GM23338 (cell line): ENCODE data around the gene KLF9. TPM values are rescaled to one million over a fixed set of nuclear protein-coding genes. Genes with fewer than 3 reads are reported as not detected.

Experiments
- ATAC-seq: fragments of 200-7000 bp; cut with Tn5 transposase; 3 replicates; pipeline ENCODE4 v1.9.1; 2020
- DNase-seq: peaks from one replicate; pipeline ENCODE4 v3.0.0-alpha.2; 2015; ENCODE audit warnings: low spot score
- H2AFZ ChIP-seq: fragments of 200-600 bp; sonication (generic); 2 replicates; pipeline ENCODE4 v1.8.0; 2016; ENCODE audit warnings: antibody characterized with exemption, mild to moderate bottlenecking, moderate library complexity
- H3F3A ChIP-seq: fragments of 200-600 bp; sonication (generic); replicated peaks from 2 replicates; pipeline ENCODE4 v1.8.0; 2017; ENCODE audit warnings: antibody characterized with exemption, mixed run types, low read depth
- H3K27ac ChIP-seq: fragments of 200-600 bp; sonication (generic); 2 replicates; pipeline ENCODE4 v1.6.1; 2016; ENCODE audit warnings: low read depth
- H3K27me3 ChIP-seq: fragments of 200-600 bp; sonication (generic); 2 replicates; pipeline ENCODE4 v1.8.0; 2016; ENCODE audit warnings: mild to moderate bottlenecking, mixed run types, moderate library complexity; ENCODE audit not compliant: insufficient read depth
- H3K36me3 ChIP-seq: fragments of 200-600 bp; sonication (generic); 2 replicates; pipeline ENCODE4 v1.8.0; 2016; ENCODE audit warnings: mild to moderate bottlenecking; ENCODE audit not compliant: insufficient read depth
- H3K4me1 ChIP-seq: fragments of 200-600 bp; sonication (generic); 2 replicates; pipeline ENCODE4 v1.8.0; 2016; ENCODE audit warnings: mild to moderate bottlenecking, moderate library complexity; ENCODE audit not compliant: insufficient read depth
- H3K4me2 ChIP-seq: fragments of 200-600 bp; sonication (generic); 2 replicates; pipeline ENCODE4 v1.7.1; 2017; ENCODE audit warnings: mixed run types
- H3K4me3 ChIP-seq: fragments of 200-600 bp; sonication (generic); 2 replicates; pipeline ENCODE4 v1.6.1; 2016; ENCODE audit warnings: mixed run types
- H3K79me2 ChIP-seq: fragments of 200-600 bp; sonication (generic); replicated peaks from 2 replicates; pipeline ENCODE4 v1.8.0; 2017; ENCODE audit warnings: mild to moderate bottlenecking; ENCODE audit not compliant: insufficient read depth
- H3K9me2 ChIP-seq: fragments of 200-600 bp; sonication (generic); 2 replicates; pipeline ENCODE4 v1.8.0; 2017; ENCODE audit not compliant: insufficient read depth
- H4K20me1 ChIP-seq: fragments of 200-600 bp; sonication (generic); replicated peaks from 2 replicates; pipeline ENCODE4 v1.8.0; 2017; ENCODE audit warnings: mild to moderate bottlenecking; ENCODE audit not compliant: insufficient read depth
- H3K27ac Mint-ChIP-seq: 2 replicates; pipeline ENCODE4 v1.8.0; 2020; ENCODE audit warnings: inconsistent platforms, mild to moderate bottlenecking, moderate library complexity, mixed read lengths
- H3K27me3 Mint-ChIP-seq: 3 replicates; pipeline ENCODE4 v1.8.0; 2022; ENCODE audit warnings: low read depth, mild to moderate bottlenecking, moderate library complexity, mixed read lengths, inconsistent platforms; ENCODE audit not compliant: insufficient read depth, poor library complexity
- H3K36me3 Mint-ChIP-seq: 3 replicates; pipeline ENCODE4 v1.8.0; 2021; ENCODE audit warnings: low read depth, mild to moderate bottlenecking, inconsistent platforms, moderate library complexity, mixed read lengths
- H3K4me1 Mint-ChIP-seq: 3 replicates; pipeline ENCODE4 v1.8.0; 2020; ENCODE audit warnings: mild to moderate bottlenecking, inconsistent platforms, mixed read lengths
- H3K4me3 Mint-ChIP-seq: 3 replicates; pipeline ENCODE4 v1.8.0; 2021; ENCODE audit warnings: moderate library complexity, mild to moderate bottlenecking, inconsistent platforms, mixed read lengths
- H3K9me3 Mint-ChIP-seq: 3 replicates; pipeline ENCODE4 v1.8.0; 2020; ENCODE audit warnings: moderate library complexity, mild to moderate bottlenecking, inconsistent platforms, mixed read lengths
- CREB1 ChIP-seq: fragments of 250-450 bp; sonication (Bioruptor Pico); IDR thresholded peaks from 2 replicates; pipeline ENCODE4 v1.5.0; 2020; ENCODE audit warnings: low read depth, mild to moderate bottlenecking, moderate library complexity
- CTCF ChIP-seq, 2 experiments: fragments of 200-600 bp in 1 of 2; sonication (generic) in 1 of 2; conservative IDR thresholded peaks; 2 replicates each; pipeline versions ENCODE4 v1.5.1 to v1.6.1; 2016 to 2017; ENCODE audit warnings: antibody characterized with exemption in 2 of 2, low read depth in 2 of 2, mild to moderate bottlenecking in 2 of 2, moderate library complexity in 1 of 2
- EZH2 ChIP-seq: fragments of 200-600 bp; sonication (generic); IDR thresholded peaks from one replicate; pipeline ENCODE4 v1.8.0; 2017; ENCODE audit warnings: antibody characterized with exemption, mild to moderate bottlenecking, low read depth; ENCODE audit not compliant: unreplicated experiment
- EZH2phosphoT487 ChIP-seq: fragments of 200-600 bp; sonication (generic); IDR thresholded peaks from one replicate; pipeline ENCODE4 v1.8.1; 2018; ENCODE audit warnings: antibody characterized with exemption; ENCODE audit not compliant: unreplicated experiment
- JUNB ChIP-seq: IDR thresholded peaks from one replicate; pipeline ENCODE4 v1.6.1; 2016; ENCODE audit warnings: antibody characterized with exemption; ENCODE audit not compliant: unreplicated experiment
- NANOG ChIP-seq: IDR thresholded peaks from 2 replicates; pipeline ENCODE4 v1.6.1; 2016; ENCODE audit warnings: antibody characterized with exemption, borderline replicate concordance
- POLR2AphosphoS5 ChIP-seq: IDR thresholded peaks from 2 replicates; pipeline ENCODE4 v1.6.1; 2016; ENCODE audit warnings: antibody characterized with exemption, low read depth
- STAT1 ChIP-seq: IDR thresholded peaks from one replicate; pipeline ENCODE4 v1.6.1; 2016; ENCODE audit warnings: antibody characterized with exemption; ENCODE audit not compliant: unreplicated experiment
- ZNF462 ChIP-seq: fragments of 250-450 bp; sonication (Bioruptor Pico); IDR thresholded peaks from 2 replicates; pipeline ENCODE4 v1.5.0; 2020; ENCODE audit warnings: mild to moderate bottlenecking, moderate library complexity
- polyA plus RNA-seq: library from polyadenylated mRNA; unstranded; fragments of >200 nt; fragmentation: Nextera tagmentation; extraction: Ambion mirVana; gene quantifications from 2 replicates; pipeline ENCODE4 v1.2.1, GENCODE V29; 2016
- total RNA-seq: library from RNA; depleted of rRNA; stranded (reverse); fragments of >200 nt; shearing (Covaris generic); gene quantifications from 2 replicates; pipeline ENCODE4 v1.2.3, GENCODE V29; 2014

The KLF9 gene
- total and polyA plus RNA-seq, 2 experiments from 2014 or later = 0.58 to 1.5 TPM

- no peak for TF ChIP-seq ZNF462
- no peak for TF ChIP-seq POLR2AphosphoS5
- no peak for TF ChIP-seq STAT1
Observed at GRCh38 chr9:70387663-70388062, 26.8 kb downstream of the KLF9 start (continued).

GRCh38 chr9:70385426-70385825, 29.0 kb downstream of the KLF9 start:
- no peaks in the 10 kb centered on the region for H3K27me3 ChIP-seq
- H3K4me3 ChIP-seq = no peak overlapping the region
- ATAC-seq (no peak), DNase-seq (no peak)
- no peak overlapping the region for H3K4me3 Mint-ChIP-seq
- H3K9me3 Mint-ChIP-seq = no peaks in the 10 kb centered on the region; the same call in 2 of the 3 replicates
- H3K4me1 Mint-ChIP-seq = peaks cover 14% of the 10 kb centered on the region
- H2AFZ ChIP-seq = no peak overlapping the region
- H3K9me2 ChIP-seq = no peaks in the 10 kb centered on the region
- peaks cover 1% of the 10 kb centered on the region for H3K27me3 Mint-ChIP-seq
- no peak overlapping the region for H3K4me2 ChIP-seq
- H3K27ac ChIP-seq = no peak overlapping the region
- H3K4me1 ChIP-seq = 0 out of 2 replicates have a peak, but pooled peaks cover 3% of the 10 kb centered on the region
- H3K36me3 Mint-ChIP-seq = no peaks in the 10 kb centered on the region
- no peak overlapping the region for H3K27ac Mint-ChIP-seq
- H4K20me1 ChIP-seq = no peaks in the 10 kb centered on the region
- no peaks in the 10 kb centered on the region for H3K36me3 ChIP-seq
- no peaks in the 10 kb centered on the region for H3K79me2 ChIP-seq
- H3F3A ChIP-seq = no peaks in the 10 kb centered on the region
- no peak for TF ChIP-seq NANOG
- no peak for TF ChIP-seq CREB1
- no peak for TF ChIP-seq POLR2AphosphoS5
- no peak for TF ChIP-seq EZH2
- no peak for TF ChIP-seq JUNB
- no peak for TF ChIP-seq CTCF (conservative IDR thresholded peaks at IDR 0.05; ENCODE audit: low read depth in 2 of 2)
- no peak for TF ChIP-seq EZH2phosphoT487
- TF ChIP-seq ZNF462 = no peak
